Testis (tissue), 3 donors: ENCODE data around the gene SMYD3. TPM values are rescaled to one million over a fixed set of nuclear protein-coding genes. Genes with fewer than 3 reads are reported as not detected.

Source experiments
- DNase-seq: peaks from one replicate; pipeline ENCODE4 v3.0.0-alpha.2; 2019
- H3K27ac ChIP-seq, 2 donors: fragments of 200-600 bp; sonication (generic); one replicate each; pipeline ENCODE4 v1.5.1; 2019
- H3K27me3 ChIP-seq: fragments of 200-600 bp; sonication (generic); one replicate; pipeline ENCODE4 v1.5.1; 2019
- H3K36me3 ChIP-seq: fragments of 200-600 bp; sonication (generic); one replicate; pipeline ENCODE4 v1.5.1; 2017; ENCODE audit warnings: low read depth; ENCODE audit errors: missing control alignments
- H3K4me1 ChIP-seq: fragments of 200-600 bp; sonication (generic); one replicate; pipeline ENCODE4 v1.5.1; 2019
- H3K4me3 ChIP-seq, 2 donors: fragments of 200-600 bp; sonication (generic); one replicate each; pipeline ENCODE4 v1.5.1; 2017 to 2019
- H3K9me3 ChIP-seq: fragments of 200-600 bp; sonication (generic); one replicate; pipeline ENCODE4 v1.5.1; 2017
- CTCF ChIP-seq, 3 experiments: fragments of 450-650 bp in 2 of 3; fragments of 200-600 bp in 1 of 3; sonication (generic) in 1 of 3; IDR thresholded peaks; one replicate each; pipeline ENCODE4 v1.5.1; 2016 to 2019; ENCODE audit warnings: antibody characterized with exemption in 3 of 3, mild to moderate bottlenecking in 2 of 3, moderate library complexity in 1 of 3
- POLR2A ChIP-seq: fragments of 450-650 bp; IDR thresholded peaks from one replicate; pipeline ENCODE4 v1.6.1; 2017; ENCODE audit warnings: antibody characterized with exemption, mild to moderate bottlenecking, moderate library complexity
- WGBS, 2 donors: methylation state at CpG; one replicate each; pipeline ENCODE4 v1.1.5; 2018; 5-methylcytosine and 5-hydroxymethylcytosine counted together
- intact Hi-C: fragments of 100-400 bp; cut with DNase I; formaldehyde crosslinking; loops from one replicate; pipeline ENCODE4 v1.15.1; 2023; ENCODE audit warnings: low total_unique reads
- polyA plus RNA-seq: library from polyadenylated mRNA; stranded (reverse); fragments of 350-450 nt; fragmentation: Illumina TruSeq; extraction: RNeasy Lipid Tissue Mini Kit (QIAGEN cat#74804); gene quantifications from one replicate; pipeline ENCODE4 v1.2.3, GENCODE V29; 2014; ENCODE audit warnings: low read depth, low replicate concordance; ENCODE audit not compliant: insufficient read depth
- total RNA-seq, 2 donors: library from RNA; depleted of rRNA; stranded (reverse); fragments of >200 nt; gene quantifications; one replicate each; pipeline ENCODE4 v1.2.3, GENCODE V29; 2016

Gene SMYD3
- total and polyA plus RNA-seq, 3 donors from 2014 or later: 23.0 to 38.8 (median 38.7) TPM

- intact Hi-C loops: no loop called here
- TF ChIP-seq CTCF (IDR thresholded peaks at IDR 0.05) (no peak), POLR2A (no peak)
- WGBS, 2 donors: 87 to 90% methylated on average over 9 of the region's 9 CpGs
Observed at GRCh38 chr1:246214708-246215509, 292.2 kb downstream of the SMYD3 start.

GRCh38 chr1:246213947-246214346 is 293.1 kb downstream of the SMYD3 start:
- Histone ChIP-seq H3K9me3 (no peaks in the 10 kb centered on the region), H3K27me3 (no peaks in the 10 kb centered on the region), H3K36me3 (no peaks in the 10 kb centered on the region), H3K4me3 (no peak overlapping the region), H3K27ac (no peak overlapping the region), H3K4me1 (no peaks in the 10 kb centered on the region)
- WGBS, 2 donors: 94 to 97% methylated on average over 1 of the region's 1 CpG
- DNase-seq: no peak
- no peak for TF ChIP-seq CTCF (IDR thresholded peaks at IDR 0.05)
- TF ChIP-seq POLR2A: no peak
- intact Hi-C loops: no loop called here

More at GRCh38 chr1:246214708-246215509, 292.2 kb downstream of the SMYD3 start:
- no peaks in the 10 kb centered on the region for H3K36me3 ChIP-seq
- H3K27ac ChIP-seq: no peak overlapping the region
- H3K4me3 ChIP-seq: no peak overlapping the region
- H3K4me1 ChIP-seq: no peaks in the 10 kb centered on the region
- H3K9me3 ChIP-seq: no peaks in the 10 kb centered on the region
- DNase-seq: no peak
- H3K27me3 ChIP-seq: no peaks in the 10 kb centered on the region

- WGBS, 2 donors: 85 to 95% methylated on average over 3 of the region's 3 CpGs
- TF ChIP-seq POLR2A: no peak
- Histone ChIP-seq H3K4me3 (no peak overlapping the region), H3K9me3 (no peaks in the 10 kb centered on the region), H3K27me3 (no peaks in the 10 kb centered on the region), H3K36me3 (no peaks in the 10 kb centered on the region), H3K27ac (no peak overlapping the region), H3K4me1 (no peaks in the 10 kb centered on the region)
- DNase-seq: no peak
- intact Hi-C loops: no loop called here
Observed at GRCh38 chr1:246213502-246213901, 293.6 kb downstream of the SMYD3 start.

GRCh38 chr1:246213036-246213435 is 294.0 kb downstream of the SMYD3 start:
- no peak for TF ChIP-seq CTCF (IDR thresholded peaks at IDR 0.05)
- TF ChIP-seq POLR2A: no peak
- DNase-seq: no peak
- H3K27me3 ChIP-seq: no peaks in the 10 kb centered on the region
- 86 to 88% methylated on average over 3 of the region's 3 CpGs for WGBS, 2 donors
- intact Hi-C loops: no loop called here
- no peak overlapping the region for H3K4me3 ChIP-seq
- H3K36me3 ChIP-seq: no peaks in the 10 kb centered on the region
- no peaks in the 10 kb centered on the region for H3K9me3 ChIP-seq
- H3K4me1 ChIP-seq: no peaks in the 10 kb centered on the region
- H3K27ac ChIP-seq: no peak overlapping the region

- no peak overlapping the region for H3K27ac ChIP-seq
- H3K4me3 ChIP-seq: no peak overlapping the region
- H3K9me3 ChIP-seq: no peaks in the 10 kb centered on the region
- intact Hi-C loops: no loop called here
- no peak for DNase-seq
- 92 to 95% methylated on average over 2 of the region's 2 CpGs for WGBS, 2 donors
- H3K36me3 ChIP-seq: no peaks in the 10 kb centered on the region
- TF ChIP-seq POLR2A (no peak), CTCF (IDR thresholded peaks at IDR 0.05) (no peak)
- no peaks in the 10 kb centered on the region for H3K27me3 ChIP-seq
- no peaks in the 10 kb centered on the region for H3K4me1 ChIP-seq
Observed at GRCh38 chr1:246212013-246212412, 295.1 kb downstream of the SMYD3 start.
